ENCODE measurements around the gene PCDHGB1. TPM values are rescaled to one million over a fixed set of nuclear protein-coding genes. Genes with fewer than 3 reads are reported as not detected.

The PCDHGB1 gene
- total RNA-seq, 1 donor, result 3.3 TPM

DNA sequence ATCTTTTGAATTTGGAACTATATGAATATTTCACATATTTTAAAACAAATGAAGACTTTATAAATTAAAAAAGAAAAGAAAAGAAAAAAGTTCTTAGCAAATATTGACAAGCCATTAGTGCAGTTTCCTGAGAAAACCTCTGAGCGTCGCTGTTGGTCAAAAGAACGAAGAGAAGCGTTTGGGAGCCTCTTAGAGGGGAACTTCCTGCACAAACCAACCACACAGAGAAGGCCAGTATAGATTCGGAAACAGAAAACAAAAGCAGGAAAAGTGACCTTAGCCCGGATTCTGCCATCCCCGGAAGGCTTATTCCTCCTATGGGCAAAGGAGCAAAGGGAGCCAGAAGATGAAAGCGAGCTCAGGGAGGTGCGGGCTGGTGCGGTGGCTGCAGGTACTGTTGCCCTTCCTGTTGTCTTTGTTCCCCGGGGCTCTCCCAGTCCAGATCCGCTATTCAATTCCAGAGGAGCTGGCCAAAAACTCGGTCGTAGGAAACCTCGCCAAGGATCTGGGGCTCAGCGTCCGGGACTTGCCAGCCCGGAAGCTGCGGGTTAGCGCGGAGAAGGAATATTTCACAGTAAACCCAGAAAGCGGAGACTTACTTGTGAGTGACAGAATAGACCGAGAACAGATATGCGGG, 10.0 kb downstream of the PCDHGB1 start, which contains the start of gene PCDHGB2:
Gene PCDHGB2, plus strand, starts transcription at position 205 of the 637 bp plus-strand sequence. Its CDS starts 142 bp downstream, at position 347.
- Histone ChIP-seq H2AFZ (ENCODE audit: low read length) (peak within 1 kb of the TSS; percentile 73), H3K4me2 (ENCODE audit: insufficient read depth, low read length) (peak within 1 kb of the TSS; percentile 75), H3K27me3 (ENCODE audit: insufficient read depth, low read length) (peaks cover 43% of the 10 kb centered on the region), H3K36me3 (ENCODE audit: insufficient read depth, low read length) (no peaks in the 10 kb centered on the region), H4K20me1 (ENCODE audit: insufficient read depth, low read length) (no peaks in the 10 kb centered on the region), H3K4me3 (ENCODE audit: insufficient read depth, low read length) (peak within 1 kb of the TSS; percentile 68), H3K27ac (ENCODE audit: low read depth, low read length) (no peak within 1 kb of the TSS), H3K79me2 (ENCODE audit: insufficient read depth, low read length) (no peaks in the 10 kb centered on the region), H3K9me3 (ENCODE audit: low read depth, low read length) (peaks cover 29% of the 10 kb centered on the region), H3K4me1 (ENCODE audit: insufficient read depth, low read length) (peaks cover 2% of the 10 kb centered on the region)
- TF ChIP-seq, protein P1, sequence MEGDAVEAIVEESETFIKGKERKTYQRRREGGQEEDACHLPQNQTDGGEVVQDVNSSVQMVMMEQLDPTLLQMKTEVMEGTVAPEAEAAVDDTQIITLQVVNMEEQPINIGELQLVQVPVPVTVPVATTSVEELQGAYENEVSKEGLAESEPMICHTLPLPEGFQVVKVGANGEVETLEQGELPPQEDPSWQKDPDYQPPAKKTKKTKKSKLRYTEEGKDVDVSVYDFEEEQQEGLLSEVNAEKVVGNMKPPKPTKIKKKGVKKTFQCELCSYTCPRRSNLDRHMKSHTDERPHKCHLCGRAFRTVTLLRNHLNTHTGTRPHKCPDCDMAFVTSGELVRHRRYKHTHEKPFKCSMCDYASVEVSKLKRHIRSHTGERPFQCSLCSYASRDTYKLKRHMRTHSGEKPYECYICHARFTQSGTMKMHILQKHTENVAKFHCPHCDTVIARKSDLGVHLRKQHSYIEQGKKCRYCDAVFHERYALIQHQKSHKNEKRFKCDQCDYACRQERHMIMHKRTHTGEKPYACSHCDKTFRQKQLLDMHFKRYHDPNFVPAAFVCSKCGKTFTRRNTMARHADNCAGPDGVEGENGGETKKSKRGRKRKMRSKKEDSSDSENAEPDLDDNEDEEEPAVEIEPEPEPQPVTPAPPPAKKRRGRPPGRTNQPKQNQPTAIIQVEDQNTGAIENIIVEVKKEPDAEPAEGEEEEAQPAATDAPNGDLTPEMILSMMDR (IDR thresholded peaks at IDR 0.05; ENCODE audit: extremely low read depth, low read depth, low read length), result peak; percentile 51
- DNase-seq (ENCODE audit: insufficient read length, low spot score, missing footprints), result peak; percentile 60

DNA sequence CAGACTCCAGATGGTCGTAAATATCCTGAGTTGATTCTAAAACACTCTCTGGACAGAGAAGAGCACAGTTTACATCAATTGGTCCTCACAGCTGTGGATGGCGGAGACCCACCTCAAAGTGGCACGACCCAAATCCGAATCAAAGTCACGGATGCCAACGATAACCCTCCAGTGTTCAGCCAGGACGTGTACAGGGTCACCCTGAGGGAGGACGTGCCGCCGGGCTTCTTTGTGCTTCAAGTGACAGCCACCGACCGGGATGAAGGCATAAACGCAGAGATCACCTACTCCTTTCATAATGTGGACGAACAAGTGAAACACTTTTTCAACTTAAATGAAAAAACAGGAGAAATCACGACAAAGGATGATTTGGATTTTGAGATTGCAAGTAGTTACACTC, 10.8 kb downstream of the PCDHGB1 start:
- TF ChIP-seq, protein P1 (IDR thresholded peaks at IDR 0.05; ENCODE audit: extremely low read depth, low read depth, low read length), result no peak
- Histone ChIP-seq H2AFZ (ENCODE audit: low read length) (no peak overlapping the region), H3K27me3 (ENCODE audit: insufficient read depth, low read length) (peaks cover 50% of the 10 kb centered on the region), H3K4me2 (ENCODE audit: insufficient read depth, low read length) (no peak overlapping the region), H3K27ac (ENCODE audit: low read depth, low read length) (no peak overlapping the region), H3K4me3 (ENCODE audit: insufficient read depth, low read length) (peak overlapping the region; percentile 11), H3K79me2 (ENCODE audit: insufficient read depth, low read length) (no peaks in the 10 kb centered on the region), H3K9me3 (ENCODE audit: low read depth, low read length) (peaks cover 33% of the 10 kb centered on the region), H4K20me1 (ENCODE audit: insufficient read depth, low read length) (no peaks in the 10 kb centered on the region), H3K4me1 (ENCODE audit: insufficient read depth, low read length) (peaks cover 1% of the 10 kb centered on the region), H3K36me3 (ENCODE audit: insufficient read depth, low read length) (no peaks in the 10 kb centered on the region)
- DNase-seq (ENCODE audit: insufficient read length, low spot score, missing footprints), result peak; percentile 58

DNA sequence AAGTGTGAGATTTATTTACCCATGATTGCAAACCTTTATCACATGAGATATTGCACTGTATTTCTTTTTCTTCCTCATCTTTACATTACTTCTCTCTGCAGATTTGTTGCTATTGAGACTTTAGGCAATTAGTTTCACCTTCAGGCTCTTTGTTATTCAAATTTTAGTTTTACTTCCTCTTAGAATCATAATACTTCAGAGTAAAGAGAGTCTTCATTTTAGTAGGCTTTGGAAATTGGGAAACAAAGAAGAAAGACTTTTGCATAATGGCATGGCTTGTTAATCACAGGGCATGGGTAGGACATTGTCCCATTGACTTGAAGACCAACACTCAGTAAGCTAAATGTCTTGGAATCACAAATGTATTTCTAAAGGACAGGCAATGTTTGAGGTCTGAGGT, 12.8 kb downstream of the PCDHGB1 start:
- H2AFZ ChIP-seq (ENCODE audit: low read length), result no peak overlapping the region
- no peak overlapping the region for H3K4me2 ChIP-seq (ENCODE audit: insufficient read depth, low read length)
- TF ChIP-seq, protein P1 (IDR thresholded peaks at IDR 0.05; ENCODE audit: extremely low read depth, low read depth, low read length), result no peak
- H3K27ac ChIP-seq (ENCODE audit: low read depth, low read length), result no peak overlapping the region
- peaks cover 59% of the 10 kb centered on the region for H3K27me3 ChIP-seq (ENCODE audit: insufficient read depth, low read length)
- H3K36me3 ChIP-seq (ENCODE audit: insufficient read depth, low read length), result no peaks in the 10 kb centered on the region
- no peak overlapping the region for H3K4me3 ChIP-seq (ENCODE audit: insufficient read depth, low read length)
- no peaks in the 10 kb centered on the region for H3K4me1 ChIP-seq (ENCODE audit: insufficient read depth, low read length)
- peaks cover 33% of the 10 kb centered on the region for H3K9me3 ChIP-seq (ENCODE audit: low read depth, low read length)
- no peaks in the 10 kb centered on the region for H3K79me2 ChIP-seq (ENCODE audit: insufficient read depth, low read length)
- no peak for DNase-seq (ENCODE audit: insufficient read length, low spot score, missing footprints)
- H4K20me1 ChIP-seq (ENCODE audit: insufficient read depth, low read length), result no peaks in the 10 kb centered on the region

DNA sequence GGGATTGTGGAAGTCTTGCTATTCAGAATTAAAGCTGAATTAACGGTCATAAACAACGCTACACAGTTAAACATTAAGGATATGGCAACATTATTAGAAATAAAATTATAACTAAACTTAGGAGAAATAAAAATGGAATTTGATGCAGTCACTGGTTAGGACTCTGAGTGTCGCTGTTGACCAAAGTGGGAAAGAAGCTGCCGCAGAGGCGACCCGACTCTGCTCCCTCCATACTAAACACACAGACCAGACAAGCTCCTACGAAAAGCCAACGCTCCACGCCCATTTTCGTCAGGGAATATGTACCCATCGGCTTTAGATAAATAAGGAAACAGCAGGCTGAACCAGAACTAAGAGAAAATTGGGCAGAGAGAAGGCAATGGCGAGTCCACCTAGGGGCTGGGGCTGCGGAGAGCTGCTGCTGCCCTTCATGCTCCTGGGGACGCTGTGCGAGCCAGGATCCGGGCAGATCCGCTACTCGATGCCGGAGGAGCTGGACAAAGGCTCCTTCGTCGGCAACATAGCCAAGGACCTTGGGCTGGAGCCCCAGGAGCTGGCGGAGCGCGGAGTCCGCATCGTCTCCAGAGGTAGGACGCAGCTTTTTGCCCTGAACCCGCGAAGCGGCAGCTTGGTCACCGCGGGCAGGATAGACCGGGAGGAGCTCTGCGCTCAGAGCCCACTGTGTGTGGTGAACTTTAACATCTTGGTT, 14.2 kb downstream of the PCDHGB1 start, which contains the start of gene PCDHGA5:
Gene PCDHGA5, plus strand, starts transcription at position 211 of the 709 bp plus-strand sequence. Its CDS starts 169 bp downstream, at position 380.
- Histone ChIP-seq H3K79me2 (ENCODE audit: insufficient read depth, low read length) (no peaks in the 10 kb centered on the region), H3K36me3 (ENCODE audit: insufficient read depth, low read length) (no peaks in the 10 kb centered on the region), H3K27me3 (ENCODE audit: insufficient read depth, low read length) (peaks cover 64% of the 10 kb centered on the region), H3K4me1 (ENCODE audit: insufficient read depth, low read length) (no peaks in the 10 kb centered on the region), H3K27ac (ENCODE audit: low read depth, low read length) (no peak within 1 kb of the TSS), H3K9me3 (ENCODE audit: low read depth, low read length) (peaks cover 33% of the 10 kb centered on the region), H4K20me1 (ENCODE audit: insufficient read depth, low read length) (no peaks in the 10 kb centered on the region), H2AFZ (ENCODE audit: low read length) (no peak within 1 kb of the TSS), H3K4me3 (ENCODE audit: insufficient read depth, low read length) (peak within 1 kb of the TSS; percentile 53), H3K4me2 (ENCODE audit: insufficient read depth, low read length) (peak within 1 kb of the TSS; percentile 36)
- no peak for DNase-seq (ENCODE audit: insufficient read length, low spot score, missing footprints)
- TF ChIP-seq, protein P1 (IDR thresholded peaks at IDR 0.05; ENCODE audit: extremely low read depth, low read depth, low read length), result peak; percentile 27
